GM20431 (cell line): Measurements from ENCODE around the gene APAF1.

Experiments
- in situ Hi-C: fragments of 300-500 bp; cut with MseI, MboI; formaldehyde crosslinking; loops from one replicate; pipeline ENCODE4 v1.15.0; 2020; ENCODE audit warnings: low sequenced_read_pairs; ENCODE audit not compliant: unreplicated experiment

Gene APAF1

DNA sequence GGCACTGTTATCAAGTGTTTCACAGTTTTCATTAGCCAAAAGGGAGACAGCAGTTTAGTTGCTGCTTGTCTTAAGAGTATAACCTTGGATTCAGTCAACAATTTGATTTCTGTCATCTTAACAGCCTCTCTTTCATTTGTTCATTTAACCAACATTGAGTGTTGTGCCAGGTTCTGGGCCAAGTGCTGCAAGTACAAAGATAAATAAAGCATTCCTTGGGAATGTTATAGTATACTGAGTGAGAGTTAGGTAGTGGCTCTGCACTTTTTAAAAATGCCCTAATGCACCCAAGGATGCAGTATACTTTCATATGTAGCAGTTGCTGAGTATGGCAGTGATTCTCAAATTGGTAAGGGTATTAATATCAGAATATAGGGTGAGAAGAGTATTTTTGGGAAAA is 15.4 kb downstream of the APAF1 start:
- in situ Hi-C loops, result no loop called here

DNA sequence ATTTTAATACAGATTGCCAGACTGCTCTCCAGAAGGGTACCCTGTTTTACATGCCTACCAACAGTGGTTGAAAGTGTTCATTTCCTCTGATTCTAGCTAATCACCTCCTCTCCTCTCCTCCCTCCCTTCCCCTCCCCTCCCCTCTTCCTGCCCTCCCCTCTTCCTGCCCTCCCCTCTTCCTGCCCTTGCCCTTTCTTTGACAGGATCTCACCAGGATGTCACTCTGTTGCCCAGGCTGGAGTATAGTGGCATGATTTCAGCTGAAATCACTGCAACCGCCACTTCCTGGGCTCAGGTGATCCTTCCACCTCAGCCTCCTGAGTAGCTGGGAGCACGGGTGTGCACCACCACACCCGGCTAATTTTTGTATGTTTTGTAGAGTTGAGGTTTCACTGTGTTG is 24.7 kb downstream of the APAF1 start:
- in situ Hi-C loops, result no loop called here

DNA sequence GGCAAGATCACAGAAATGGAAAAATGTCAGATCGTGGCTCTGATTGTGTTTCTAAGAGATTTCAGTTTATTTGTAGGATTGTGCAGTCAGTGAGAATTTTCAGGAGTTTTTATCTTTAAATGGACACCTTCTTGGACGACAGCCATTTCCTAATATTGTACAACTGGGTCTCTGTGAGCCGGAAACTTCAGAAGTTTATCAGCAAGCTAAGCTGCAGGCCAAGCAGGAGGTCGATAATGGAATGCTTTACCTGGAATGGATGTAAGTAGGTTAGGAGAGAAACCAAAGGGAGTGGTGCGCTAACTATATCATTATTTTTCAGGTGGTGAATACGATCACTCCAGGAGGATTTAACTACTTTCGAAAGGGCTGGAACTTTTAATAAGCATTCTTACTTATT is 26.4 kb downstream of the APAF1 start:
- in situ Hi-C loops, result no loop called here

- in situ Hi-C loops, result no loop called here
These were observed 29.8 kb downstream of the APAF1 start for GRCh38 chr12:98674841-98675240.

- in situ Hi-C loops, result no loop called here
These were observed 33.3 kb downstream of the APAF1 start for GRCh38 chr12:98678236-98678945.

GRCh38 chr12:98678946-98679610 is 34.0 kb downstream of the APAF1 start:
- in situ Hi-C loops, result no loop called here

DNA sequence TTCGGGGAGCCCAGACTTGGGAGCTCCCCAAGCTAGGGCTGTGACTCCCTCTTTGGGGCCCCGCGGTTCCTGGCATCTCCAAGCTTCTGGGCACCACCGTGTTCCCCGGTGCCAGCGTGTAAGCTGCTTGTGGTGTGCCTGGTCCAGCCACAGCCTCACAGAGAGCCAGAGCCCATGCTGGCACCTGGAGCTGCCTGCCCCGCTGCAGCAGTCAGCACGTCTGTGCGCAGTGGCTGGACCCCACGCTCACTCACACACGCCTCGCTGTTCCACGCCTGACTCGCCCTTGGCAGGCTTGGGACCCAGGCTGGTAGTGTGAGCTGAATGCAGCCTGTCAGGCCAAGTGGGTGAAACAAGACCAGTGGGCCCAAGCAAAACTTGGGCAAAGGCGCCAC is 34.5 kb downstream of the APAF1 start:
- in situ Hi-C loops, result no loop called here

- in situ Hi-C loops, result no loop called here
These were observed 39.1 kb downstream of the APAF1 start for GRCh38 chr12:98684199-98684598.

- in situ Hi-C loops, result no loop called here
These were observed 41.5 kb downstream of the APAF1 start for GRCh38 chr12:98686603-98687002.

GRCh38 chr12:98691351-98691750 is 46.3 kb downstream of the APAF1 start:
- in situ Hi-C loops, result no loop called here

DNA sequence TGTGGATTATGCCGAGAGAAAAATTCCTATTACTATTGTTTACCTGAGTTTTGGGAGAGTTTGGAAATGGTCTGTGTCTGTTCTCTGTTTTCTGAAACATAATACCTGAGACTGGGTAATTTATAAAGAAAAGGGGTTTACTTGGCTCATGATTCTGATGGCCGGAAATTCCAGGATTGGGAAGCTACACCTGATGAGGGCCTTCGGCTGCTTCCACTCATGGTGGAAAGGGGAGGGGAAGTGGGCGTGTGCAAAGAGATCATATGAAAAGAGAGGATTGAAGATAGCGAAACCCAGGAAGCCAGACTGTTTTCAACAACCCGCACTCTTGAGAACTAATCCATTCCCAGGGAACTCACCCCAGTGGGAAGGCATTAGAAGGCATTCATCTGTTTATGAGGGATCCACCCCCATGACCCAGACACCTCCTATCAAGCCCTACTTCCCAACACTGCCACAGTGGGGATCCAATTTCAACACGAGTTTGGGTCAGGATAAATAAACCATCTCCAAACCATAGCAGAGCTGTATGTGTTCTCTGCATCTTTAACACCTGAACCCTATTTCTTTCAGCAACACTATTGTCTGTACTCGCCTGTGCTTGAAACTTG is 51.1 kb downstream of the APAF1 start:
- in situ Hi-C loops, result no loop called here

DNA sequence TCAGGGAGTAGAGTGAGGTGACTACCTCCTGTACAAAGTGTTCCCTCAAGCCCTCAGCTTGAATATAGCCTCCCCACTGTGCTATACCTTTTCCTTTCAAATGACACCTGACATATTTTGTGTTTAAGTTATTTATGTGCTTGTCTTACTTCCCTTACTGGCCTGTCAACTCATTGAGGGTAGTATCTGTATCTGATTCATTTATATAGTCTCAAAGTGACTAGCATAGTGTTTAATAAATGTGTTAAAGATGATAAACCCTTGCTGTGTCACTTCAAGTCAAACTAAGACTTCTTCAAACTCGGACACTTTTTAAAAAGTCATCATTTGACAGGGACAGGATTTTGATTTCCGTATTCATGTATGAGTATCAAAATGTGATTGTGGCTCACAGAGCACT is 52.1 kb downstream of the APAF1 start:
- in situ Hi-C loops, result no loop called here

DNA sequence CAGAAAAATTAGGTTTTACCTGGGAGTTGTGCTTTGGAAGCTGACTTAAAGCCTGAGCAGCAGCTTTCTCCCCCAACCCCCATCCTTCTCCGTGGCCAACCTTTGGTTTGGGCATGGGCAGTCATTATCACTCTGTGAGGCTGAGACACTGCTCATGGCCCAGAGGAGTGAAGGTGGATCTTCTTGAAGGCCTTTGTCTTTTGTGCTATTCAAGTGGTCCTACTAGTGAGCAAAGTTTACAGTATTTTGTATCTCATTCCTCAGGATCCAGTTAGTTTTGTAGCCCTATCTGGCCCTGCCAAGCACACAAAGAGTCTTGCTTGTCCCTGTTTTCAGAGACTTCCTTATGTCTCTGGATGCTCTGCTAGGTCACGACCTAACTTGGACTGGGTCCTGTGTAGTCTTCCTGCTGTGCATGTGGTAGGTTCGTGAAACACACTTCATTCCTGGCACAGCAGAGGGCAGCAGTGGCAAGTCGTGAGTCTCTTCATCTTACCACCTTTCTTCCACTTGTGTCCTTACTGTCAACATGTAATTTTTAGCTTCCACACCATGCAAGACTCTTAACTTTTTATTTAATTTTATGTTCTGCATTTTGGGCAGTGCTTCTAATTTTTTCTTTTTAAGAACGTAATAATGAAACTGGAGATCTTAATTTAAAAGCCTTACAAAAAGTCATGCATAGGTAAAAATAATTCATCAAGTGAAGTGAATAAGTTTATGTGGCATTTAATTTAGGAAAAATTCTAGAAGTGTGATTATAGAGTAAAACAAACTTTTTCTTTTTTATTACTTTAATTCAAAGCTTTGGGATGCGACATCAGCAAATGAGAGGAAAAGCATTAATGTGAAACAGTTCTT is 53.7 kb downstream of the APAF1 start:
- in situ Hi-C loops, result no loop called here

- in situ Hi-C loops, result no loop called here
These were observed 54.5 kb downstream of the APAF1 start for GRCh38 chr12:98699586-98699985.

- in situ Hi-C loops, result loop anchor here (25.0 kb wide), 1 partner anchor 286 kb away; no protein-coding TSS in a partner anchor
These were observed 56.1 kb downstream of the APAF1 start for GRCh38 chr12:98701166-98701565.

DNA sequence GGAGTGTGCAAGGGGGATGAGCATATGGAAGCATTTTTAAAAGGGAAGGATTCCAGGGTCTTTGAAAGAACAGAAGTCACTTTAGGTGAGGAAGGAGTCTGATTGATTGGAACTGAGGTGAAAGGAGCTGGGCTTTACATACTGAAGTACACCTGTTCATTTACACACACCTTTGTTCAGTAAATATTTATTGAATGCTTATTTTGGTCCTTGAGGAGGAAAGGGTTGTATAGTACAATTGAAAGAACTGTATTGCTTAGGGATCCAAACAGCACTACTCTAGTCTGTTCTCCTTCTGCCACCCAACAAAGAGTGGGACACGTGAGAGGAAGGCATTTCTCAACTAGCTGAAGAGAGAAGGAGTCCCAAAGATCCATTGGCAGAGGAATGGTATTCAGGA is 63.9 kb downstream of the APAF1 start:
- in situ Hi-C loops, result loop anchor here (25.0 kb wide), 1 partner anchor 278 kb away; no protein-coding TSS in a partner anchor

GRCh38 chr12:98714426-98714825 is 69.3 kb downstream of the APAF1 start:
- in situ Hi-C loops, result loop anchor here (25.0 kb wide), 1 partner anchor 273 kb away; no protein-coding TSS in a partner anchor

DNA sequence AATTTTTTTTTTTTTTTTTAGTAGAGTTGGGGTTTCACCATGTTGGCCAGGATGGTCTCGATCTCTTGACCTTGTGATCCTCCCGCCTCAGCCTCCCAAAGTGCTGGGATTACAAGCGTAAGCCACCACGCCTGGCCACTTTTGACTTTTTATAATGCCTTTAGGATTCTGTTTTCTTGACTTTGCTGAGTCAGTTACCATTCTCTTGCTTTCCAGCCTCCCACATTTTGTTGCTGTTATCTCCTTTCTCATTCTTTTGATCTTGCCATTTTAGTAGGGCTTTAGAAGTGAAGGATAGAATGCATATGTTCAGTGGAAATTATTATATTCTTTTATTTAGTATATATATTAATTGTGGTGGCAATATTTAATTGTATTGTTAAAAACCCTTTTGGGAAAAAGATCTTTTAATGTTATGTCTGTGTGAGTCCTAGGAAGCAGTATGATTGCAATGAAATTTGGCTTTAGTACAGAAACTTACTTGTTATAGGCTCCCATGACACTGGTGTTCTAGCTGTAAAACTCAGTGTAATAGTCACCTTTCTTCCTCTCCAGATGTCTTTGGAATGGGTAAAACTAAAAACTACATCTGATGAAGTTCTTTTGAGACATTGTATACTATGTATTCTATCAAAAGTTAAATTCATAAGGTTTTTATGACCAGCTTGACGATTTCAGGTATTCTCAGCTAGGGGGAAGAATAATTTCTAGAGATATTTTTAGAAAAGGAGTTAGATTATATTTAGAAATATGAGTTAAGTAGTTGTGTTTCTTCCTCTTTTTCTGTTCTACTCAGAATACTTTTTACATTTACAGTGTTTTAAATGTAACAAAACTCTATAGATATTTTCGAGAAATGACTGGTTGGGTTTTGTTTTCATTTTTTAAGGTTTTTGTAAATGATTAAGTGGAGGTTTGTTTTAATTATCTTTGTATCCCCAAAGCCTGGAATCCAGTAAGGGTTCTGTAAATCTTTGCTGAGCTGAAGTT is 74.7 kb downstream of the APAF1 start:
- in situ Hi-C loops, result loop anchor here (25.0 kb wide), 1 partner anchor 267 kb away; no protein-coding TSS in a partner anchor

GRCh38 chr12:98721204-98721702 is 76.2 kb downstream of the APAF1 start:
- in situ Hi-C loops, result loop anchor here (25.0 kb wide), 1 partner anchor 266 kb away; no protein-coding TSS in a partner anchor
